Measurements from ENCODE around the gene TIGD3. TPM values are rescaled to one million over a fixed set of nuclear protein-coding genes. Genes with fewer than 3 reads are reported as not detected.

The TIGD3 gene
- total and polyA plus RNA-seq, 10 of the 15 experiments (the other 5 are each of a cell fraction or from before 2014, with no cell fraction given): 0.13 to 1.4 (median 0.57) TPM

- TF ChIP-seq MAX (IDR thresholded peaks at IDR 0.05; ENCODE audit: low read depth, low read length) (peak; percentile 38; the same call in 1 of the 2 replicates), PRDM15 (CRISPR knock-in tag; IDR thresholded peaks at IDR 0.05) (no peak), MEF2B (IDR thresholded peaks at IDR 0.05; ENCODE audit: partially characterized antibody, poor library complexity, severe bottlenecking) (peak; percentile 22), ESRRA (IDR thresholded peaks at IDR 0.05; ENCODE audit: low read length) (no peak), ZZZ3 (IDR thresholded peaks at IDR 0.05; ENCODE audit: control insufficient read depth, insufficient read length, low read depth) (no peak), SMC3 (IDR thresholded peaks at IDR 0.05; ENCODE audit: borderline replicate concordance, low read length) (no peak), CREB1 (IDR thresholded peaks at IDR 0.05; ENCODE audit: low read depth) (peak; percentile 50; the same call in 1 of the 2 replicates), CEBPZ (IDR thresholded peaks at IDR 0.05; ENCODE audit: low read depth, low read length) (no peak), BCL3 (IDR thresholded peaks at IDR 0.05; ENCODE audit: borderline replicate concordance, insufficient read depth, low read depth, low read length, poor library complexity, severe bottlenecking) (no peak), CBX5 (IDR thresholded peaks at IDR 0.05; ENCODE audit: low read depth) (no peak), BCL11A (IDR thresholded peaks at IDR 0.05; ENCODE audit: low read depth, low read length) (no peak), FOXM1 (IDR thresholded peaks at IDR 0.05; ENCODE audit: low read depth, low read length) (no peak), TBL1XR1 (IDR thresholded peaks at IDR 0.05; ENCODE audit: low read depth, low read length) (no peak), ZBTB4 (CRISPR knock-in tag; IDR thresholded peaks at IDR 0.05) (no peak), NFYB (IDR thresholded peaks at IDR 0.05; ENCODE audit: insufficient read depth, low read depth, low read length) (peak; percentile 92), FOXK2 (IDR thresholded peaks at IDR 0.05) (no peak), ZNF24 (IDR thresholded peaks at IDR 0.05) (0 out of 2 replicates have a peak, but pooled peaks have one; percentile 5)
Measured at GRCh38 chr11:65386307-65387140, 32.0 kb downstream of the TIGD3 start, which contains the start of gene FRMD8 (continued).
